HepG2 (cell line): ENCODE data around the gene CLDN15. TPM values are rescaled to one million over a fixed set of nuclear protein-coding genes. Genes with fewer than 3 reads are reported as not detected.

ENCODE experiments used
- ATAC-seq: fragments of 200-7000 bp; cut with Tn5 transposase; 3 replicates; pipeline ENCODE4 v1.9.1; 2020; ENCODE audit warnings: mild to moderate bottlenecking, moderate library complexity
- BruUV-seq: library from RNA; stranded (reverse); fragments of 400-500 nt; replicated peaks from 2 replicates; lab custom pipeline; 2021; lab: Mats Ljungman, UMichigan
- CTCF ChIA-PET: fragments of 300-600 bp; formaldehyde crosslinking; extraction: SDS; loops from one replicate; lab custom pipeline; 2021; ENCODE audit warnings: low total read pairs, inconsistent platforms, low intra/inter-chr PET ratio; lab: Yijun Ruan, JAX
- POLR2A ChIA-PET: fragments of 350-600 bp; sonication (Branson Sonifier 250); formaldehyde crosslinking; loops from one replicate; lab custom pipeline; 2020; ENCODE audit warnings: antibody characterized with exemption, inconsistent platforms; lab: Yijun Ruan, JAX
- DNase-seq: peaks from one replicate; pipeline ENCODE4 v3.0.0-alpha.2; 2015; ENCODE audit warnings: low spot score
- FAIRE-seq: peaks from 3 replicates; lab custom pipeline; 2011; peaks lifted over from hg19 to GRCh38; lab: Jason Lieb, UNC
- H2AFZ ChIP-seq: one replicate; pipeline ENCODE4 v1.6.1; 2011; ENCODE audit warnings: low read length, inconsistent platforms
- H3K27ac ChIP-seq: fragments of 300-600 bp; 3 replicates; pipeline ENCODE4 v1.8.0; 2011; ENCODE audit warnings: mixed run types, mild to moderate bottlenecking, mixed read lengths, low read length, inconsistent platforms; ENCODE audit not compliant: insufficient read depth; ENCODE audit errors: extremely low read length
- H3K27me3 ChIP-seq, 2 experiments: fragments of 200-600 bp in 1 of 2; 2 replicates in 1 of 2; 3 replicates in 1 of 2; pipeline versions ENCODE4 v1.6.0 to v1.8.0; 2011; ENCODE audit warnings: low read length in 2 of 2, mild to moderate bottlenecking in 2 of 2, moderate library complexity in 2 of 2, inconsistent platforms in 1 of 2; ENCODE audit not compliant: insufficient read depth in 2 of 2, control insufficient read depth in 1 of 2
- H3K36me3 ChIP-seq, 2 experiments: fragments of 200-600 bp in 1 of 2; replicated peaks in 1 of 2; 2 replicates in 1 of 2; 3 replicates in 1 of 2; pipeline versions ENCODE4 v1.5.1 to v1.8.0; 2011; ENCODE audit warnings: low read length in 2 of 2, inconsistent platforms in 1 of 2; ENCODE audit not compliant: insufficient read depth in 2 of 2, control insufficient read depth in 1 of 2
- H3K4me1 ChIP-seq: 2 replicates; pipeline ENCODE4 v1.5.1; 2012; ENCODE audit warnings: low read length, inconsistent platforms; ENCODE audit not compliant: insufficient read depth
- H3K4me2 ChIP-seq: 2 replicates; pipeline ENCODE4 v1.6.0; 2011; ENCODE audit warnings: low read depth, low read length, inconsistent platforms
- H3K4me3 ChIP-seq, 3 experiments: fragments of 200-600 bp in 1 of 3; sonication (generic), shearing (Covaris generic) in 1 of 3; replicated peaks in 1 of 3; 2 replicates each; pipeline ENCODE4 v1.5.1; 2011 to 2016; ENCODE audit warnings: low read length in 3 of 3, inconsistent platforms in 2 of 3, low read depth in 2 of 3, mild to moderate bottlenecking in 2 of 3, control low read depth in 1 of 3, mixed read lengths in 1 of 3; ENCODE audit not compliant: insufficient read depth in 1 of 3
- H3K79me2 ChIP-seq: one replicate; pipeline ENCODE4 v1.6.1; 2011; ENCODE audit warnings: low read length, inconsistent platforms; ENCODE audit not compliant: insufficient read depth
- H3K9ac ChIP-seq: 2 replicates; pipeline ENCODE4 v1.6.0; 2011; ENCODE audit warnings: mild to moderate bottlenecking, low read depth, low read length, inconsistent platforms; ENCODE audit not compliant: insufficient read depth
- H3K9me3 ChIP-seq: 2 replicates; pipeline ENCODE4 v1.5.1; 2012; ENCODE audit warnings: mild to moderate bottlenecking, low read length
- H4K20me1 ChIP-seq: 2 replicates; pipeline ENCODE4 v1.6.0; 2011; ENCODE audit warnings: inconsistent platforms, mild to moderate bottlenecking, low read length, moderate library complexity; ENCODE audit not compliant: insufficient read depth
- CCDC6 ChIP-seq: sonication (generic); formaldehyde crosslinking; IDR thresholded peaks from 2 replicates; pipeline ENCODE4 v1.8.1; 2022; ENCODE audit warnings: mild to moderate bottlenecking, missing genetic modification reagents, moderate library complexity
- GLI4 ChIP-seq: sonication (generic); formaldehyde crosslinking; IDR thresholded peaks from 2 replicates; pipeline ENCODE4 v1.5.1; 2020; ENCODE audit warnings: missing genetic modification reagents, mild to moderate bottlenecking, moderate library complexity, borderline replicate concordance
- HDAC6 ChIP-seq: fragments of 200-600 bp; sonication (generic); IDR thresholded peaks from 2 replicates; pipeline ENCODE4 v1.7.0; 2017; ENCODE audit warnings: mild to moderate bottlenecking, antibody characterized with exemption, low read length, low read depth
- IKZF1 ChIP-seq: fragments of 450-650 bp; IDR thresholded peaks from 2 replicates; pipeline ENCODE4 v1.7.1; 2016
- KAT7 ChIP-seq: IDR thresholded peaks from 2 replicates; pipeline ENCODE4 v1.6.1; 2018; ENCODE audit warnings: borderline replicate concordance, missing compliant biosample characterization
- KMT2B ChIP-seq: IDR thresholded peaks from 2 replicates; pipeline ENCODE4 v1.6.1; 2016; ENCODE audit warnings: missing genetic modification reagents, missing compliant biosample characterization
- MZF1 ChIP-seq: sonication (generic); formaldehyde crosslinking; IDR thresholded peaks from 2 replicates; pipeline ENCODE4 v1.8.1; 2023; ENCODE audit warnings: mild to moderate bottlenecking, missing genetic modification reagents, borderline replicate concordance
- SAP130 ChIP-seq: IDR thresholded peaks from 2 replicates; pipeline ENCODE4 v1.6.1; 2016; ENCODE audit warnings: low read depth
- ZBTB2 ChIP-seq: sonication (generic); formaldehyde crosslinking; IDR thresholded peaks from 2 replicates; pipeline ENCODE4 v1.8.0; 2022; ENCODE audit warnings: low read depth, missing genetic modification reagents
- ZNF136 ChIP-seq: sonication (generic); formaldehyde crosslinking; IDR thresholded peaks from 2 replicates; pipeline ENCODE4 v1.8.1; 2022; ENCODE audit warnings: low read depth, mild to moderate bottlenecking, moderate library complexity, missing genetic modification reagents
- ZNF432 ChIP-seq: sonication (generic); formaldehyde crosslinking; IDR thresholded peaks from 2 replicates; pipeline ENCODE4 v1.5.0; 2020; ENCODE audit warnings: missing genetic modification reagents, mild to moderate bottlenecking, borderline replicate concordance
- ZNF652 ChIP-seq: IDR thresholded peaks from 2 replicates; pipeline ENCODE4 v1.6.1; 2016; ENCODE audit warnings: low read depth, borderline replicate concordance
- ZNF724P ChIP-seq: sonication (generic); formaldehyde crosslinking; IDR thresholded peaks from 2 replicates; pipeline ENCODE4 v1.8.0; 2022; ENCODE audit warnings: missing genetic modification reagents, borderline replicate concordance
- WGBS: methylation state at CpG from one replicate; pipeline ENCODE4 v1.1.6; 2017; ENCODE audit warnings: low lambda C conversion rate; 5-methylcytosine and 5-hydroxymethylcytosine counted together
- in situ Hi-C: cut with HindIII; loops from 2 replicates; pipeline ENCODE4 v1.10.0; 2017; ENCODE audit warnings: low pct_unique_long_range_greater_than_20kb; ENCODE audit not compliant: extremely low pct_ligation_motif_present
- intact Hi-C: fragments of 100-400 bp; cut with micrococcal nuclease; formaldehyde crosslinking; loops from one replicate; pipeline ENCODE4 v1.10.0; 2022; ENCODE audit not compliant: unreplicated experiment
- polyA plus RNA-seq, 8 experiments: library from polyadenylated mRNA; depleted of rRNA in 3 of 8; stranded (reverse) in 7 of 8; unstranded in 1 of 8; fragments of >200 nt; fragmentation: Illumina TruSeq in 4 of 8; extraction: Trizol in 4 of 8; gene quantifications; 2 replicates each; pipeline versions ENCODE4 v1.2.1 to v1.2.3, GENCODE V29; 2011 to 2016; ENCODE audit warnings: low read depth in 4 of 8, missing spikeins in 1 of 8, mixed read lengths in 1 of 8; ENCODE audit not compliant: insufficient read depth in 1 of 8
- total RNA-seq, 5 experiments: library from RNA; depleted of rRNA; stranded (reverse); fragments of >200 nt; fragmentation: Illumina TruSeq; extraction: Trizol; gene quantifications; 2 replicates each; pipeline ENCODE4 v1.2.3, GENCODE V29; 2016; ENCODE audit warnings: low read depth in 1 of 5
- TF ChIP-seq, protein P1 (sequence below), 2 experiments: fragments of 450-650 bp in 1 of 2; sonication (generic) in 1 of 2; formaldehyde crosslinking; IDR thresholded peaks; 2 replicates each; pipeline versions ENCODE4 v1.5.0 to v1.8.0; 2020 to 2022; ENCODE audit warnings: mild to moderate bottlenecking in 1 of 2, missing genetic modification reagents in 1 of 2
- TF ChIP-seq, protein P2 (sequence below): IDR thresholded peaks from 2 replicates; pipeline ENCODE4 v1.6.1; 2016; ENCODE audit warnings: low read depth, control low read depth

The CLDN15 gene
- total and polyA plus RNA-seq, 2 of the 13 experiments (the other 11 are each of a cell fraction or from before 2014, with no cell fraction given): 7.1 to 17.8 TPM

- 97% methylated on average over 11 of the region's 12 CpGs for WGBS
- no peak for FAIRE-seq
- H3K36me3 ChIP-seq: peaks cover 8 to 20% of the 10 kb centered on the region in 2 experiments; a peak in 4 of 5 replicates
- ChIA-PET POLR2A (no interaction called here), CTCF (no interaction called here)
- no peaks in the 10 kb centered on the region for H4K20me1 ChIP-seq
- H3K4me3 ChIP-seq: no peak overlapping the region
- H3K4me1 ChIP-seq: peaks cover 57% of the 10 kb centered on the region
- DNase-seq: no peak
- intact Hi-C loops: no loop called here
- no peak overlapping the region for H2AFZ ChIP-seq
- ATAC-seq: no peak
- in situ Hi-C loops: no loop called here
- BruUV-seq: no TSS peak
- H3K79me2 ChIP-seq: peaks cover 21% of the 10 kb centered on the region
- H3K27ac ChIP-seq: no peak overlapping the region
- H3K4me2 ChIP-seq: no peak overlapping the region
- H3K9me3 ChIP-seq: no peaks in the 10 kb centered on the region
- H3K9ac ChIP-seq: no peak overlapping the region
- TF ChIP-seq, protein P1, sequence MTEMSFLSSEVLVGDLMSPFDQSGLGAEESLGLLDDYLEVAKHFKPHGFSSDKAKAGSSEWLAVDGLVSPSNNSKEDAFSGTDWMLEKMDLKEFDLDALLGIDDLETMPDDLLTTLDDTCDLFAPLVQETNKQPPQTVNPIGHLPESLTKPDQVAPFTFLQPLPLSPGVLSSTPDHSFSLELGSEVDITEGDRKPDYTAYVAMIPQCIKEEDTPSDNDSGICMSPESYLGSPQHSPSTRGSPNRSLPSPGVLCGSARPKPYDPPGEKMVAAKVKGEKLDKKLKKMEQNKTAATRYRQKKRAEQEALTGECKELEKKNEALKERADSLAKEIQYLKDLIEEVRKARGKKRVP (CRISPR knock-in tag; IDR thresholded peaks at IDR 0.05): no peak
- no peaks in the 10 kb centered on the region for H3K27me3 ChIP-seq
These were observed 3.4 kb upstream of the CLDN15 start for GRCh38 chr7:101241015-101241363.

GRCh38 chr7:101240226-101241014 is 2.8 kb upstream of the CLDN15 start:
- Histone ChIP-seq H4K20me1 (no peaks in the 10 kb centered on the region), H3K27me3 (no peaks in the 10 kb centered on the region), H3K4me3 (no peak overlapping the region), H3K36me3 (peaks cover 8 to 20% of the 10 kb centered on the region in 2 experiments; a peak in 4 of 5 replicates), H3K9ac (no peak overlapping the region), H3K27ac (no peak overlapping the region), H3K4me2 (no peak overlapping the region), H3K79me2 (peaks cover 16% of the 10 kb centered on the region), H2AFZ (no peak overlapping the region), H3K9me3 (no peaks in the 10 kb centered on the region), H3K4me1 (peaks cover 57% of the 10 kb centered on the region)
- no peak for DNase-seq
- BruUV-seq: no TSS peak
- no peak for ATAC-seq
- in situ Hi-C loops (no loop called here), intact Hi-C loops (no loop called here)
- POLR2A ChIA-PET: no interaction called here
- WGBS: 95% methylated on average over 29 of the region's 32 CpGs
- no peak for FAIRE-seq
- CTCF ChIA-PET: no interaction called here
- no peak for TF ChIP-seq SAP130 (CRISPR knock-in tag)
- no peak for TF ChIP-seq HDAC6
- TF ChIP-seq ZNF432: no peak
- TF ChIP-seq, protein P2, sequence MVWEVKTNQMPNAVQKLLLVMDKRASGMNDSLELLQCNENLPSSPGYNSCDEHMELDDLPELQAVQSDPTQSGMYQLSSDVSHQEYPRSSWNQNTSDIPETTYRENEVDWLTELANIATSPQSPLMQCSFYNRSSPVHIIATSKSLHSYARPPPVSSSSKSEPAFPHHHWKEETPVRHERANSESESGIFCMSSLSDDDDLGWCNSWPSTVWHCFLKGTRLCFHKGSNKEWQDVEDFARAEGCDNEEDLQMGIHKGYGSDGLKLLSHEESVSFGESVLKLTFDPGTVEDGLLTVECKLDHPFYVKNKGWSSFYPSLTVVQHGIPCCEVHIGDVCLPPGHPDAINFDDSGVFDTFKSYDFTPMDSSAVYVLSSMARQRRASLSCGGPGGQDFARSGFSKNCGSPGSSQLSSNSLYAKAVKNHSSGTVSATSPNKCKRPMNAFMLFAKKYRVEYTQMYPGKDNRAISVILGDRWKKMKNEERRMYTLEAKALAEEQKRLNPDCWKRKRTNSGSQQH: no peak
- TF ChIP-seq CCDC6: no peak
- TF ChIP-seq ZBTB2: no peak
- no peak for TF ChIP-seq ZNF136 (CRISPR knock-in tag)
- TF ChIP-seq KAT7 (CRISPR knock-in tag): no peak
- TF ChIP-seq KMT2B (CRISPR knock-in tag): no peak
- no peak for TF ChIP-seq IKZF1
- TF ChIP-seq MZF1 (CRISPR knock-in tag): no peak
- TF ChIP-seq ZNF652 (CRISPR knock-in tag): no peak
- no peak for TF ChIP-seq ZNF724P
- TF ChIP-seq GLI4: no peak
